Colonic mucosa (tissue), 4 donors: Measurements from ENCODE around the gene ALG9. TPM values are rescaled to one million over a fixed set of nuclear protein-coding genes. Genes with fewer than 3 reads are reported as not detected.

Experiments
- DNase-seq: peaks from one replicate; pipeline ENCODE4 v3.0.0-alpha.2; 2020
- H3K27ac ChIP-seq: fragments of 200-600 bp; one replicate; pipeline ENCODE4 v1.8.0; 2021
- H3K27me3 ChIP-seq: fragments of 200-600 bp; one replicate; pipeline ENCODE4 v1.8.0; 2021
- H3K36me3 ChIP-seq: fragments of 200-600 bp; one replicate; pipeline ENCODE4 v1.8.0; 2021
- H3K4me1 ChIP-seq: fragments of 200-600 bp; one replicate; pipeline ENCODE4 v1.8.0; 2021; ENCODE audit warnings: mild to moderate bottlenecking
- H3K4me3 ChIP-seq: fragments of 200-600 bp; one replicate; pipeline ENCODE4 v1.8.0; 2021
- H3K9ac ChIP-seq, 2 donors: one replicate each; pipeline ENCODE4 v1.7.0; 2013; ENCODE audit warnings: control low read depth in 2 of 2, low read depth in 2 of 2, low read length in 2 of 2
- H3K9me3 ChIP-seq: fragments of 200-600 bp; one replicate; pipeline ENCODE4 v1.8.0; 2021
- CTCF ChIP-seq: fragments of 200-600 bp; IDR thresholded peaks from one replicate; pipeline ENCODE4 v1.8.0; 2022; ENCODE audit warnings: antibody characterized with exemption, mild to moderate bottlenecking
- intact Hi-C: fragments of 100-400 bp; cut with DNase I; formaldehyde crosslinking; loops from one replicate; pipeline ENCODE4 v1.14.1; 2022
- total RNA-seq, 2 donors: library from RNA; stranded (reverse); fragmentation: NEBNext Ultra II Directional in 1 of 2; extraction: Animal tissue kit (Norgen Biotek cat#: 25700) in 1 of 2; gene quantifications; one replicate each; pipeline ENCODE4 v1.2.1, GENCODE V29; 2021
- donor health status: healthy.
- donor health status: DM: no; HTN: no; CAD: no.
- donor health status: DM: no; HTN: no; CAD: no.

Gene ALG9
- total RNA-seq, 2 donors from 2014 or later, result 23.2 to 25.2 TPM

- no peak for DNase-seq
- no peak overlapping the region for H3K9ac ChIP-seq
- no peak overlapping the region for H3K4me3 ChIP-seq
- no peaks in the 10 kb centered on the region for H3K4me1 ChIP-seq
- no peak overlapping the region for H3K27ac ChIP-seq
- no peak for TF ChIP-seq CTCF
- no peaks in the 10 kb centered on the region for H3K36me3 ChIP-seq
- intact Hi-C loops, result no loop called here
- no peaks in the 10 kb centered on the region for H3K27me3 ChIP-seq
- H3K9me3 ChIP-seq, result no peaks in the 10 kb centered on the region
These were observed 100.7 kb downstream of the ALG9 start for GRCh38 chr11:111770581-111771134.

GRCh38 chr11:111766834-111767142 lies 104.6 kb downstream of the ALG9 start:
- H3K4me1 ChIP-seq, result no peaks in the 10 kb centered on the region
- H3K36me3 ChIP-seq, result no peaks in the 10 kb centered on the region
- DNase-seq, result no peak
- H3K27me3 ChIP-seq, result no peaks in the 10 kb centered on the region
- no peaks in the 10 kb centered on the region for H3K9me3 ChIP-seq
- H3K27ac ChIP-seq, result peak overlapping the region; percentile 78
- H3K4me3 ChIP-seq, result peak overlapping the region; percentile 96
- H3K9ac ChIP-seq, result peak overlapping the region; percentile 77 to 93
- intact Hi-C loops, result no loop called here
- no peak for TF ChIP-seq CTCF

- Histone ChIP-seq H3K27ac (peak within 1 kb of the TSS; percentile 78), H3K27me3 (no peaks in the 10 kb centered on the region), H3K4me1 (no peaks in the 10 kb centered on the region), H3K36me3 (no peaks in the 10 kb centered on the region), H3K9ac (peak within 1 kb of the TSS; percentile 93 to 96), H3K4me3 (peak within 1 kb of the TSS; percentile 96), H3K9me3 (no peaks in the 10 kb centered on the region)
- intact Hi-C loops, result no loop called here
- no peak for TF ChIP-seq CTCF
- peak; percentile 87 for DNase-seq
These were observed 105.2 kb downstream of the ALG9 start, which contains the start of gene PPP2R1B for GRCh38 chr11:111765984-111766833. Gene PPP2R1B (minus strand): TSS chr11:111766389. CDS start chr11:111766361, 28 bp downstream.

GRCh38 chr11:111765320-111765983 lies 105.9 kb downstream of the ALG9 start:
- peak overlapping the region; percentile 96 for H3K4me3 ChIP-seq
- H3K9ac ChIP-seq, result peak overlapping the region; percentile 93 to 96
- DNase-seq, result no peak
- no peaks in the 10 kb centered on the region for H3K27me3 ChIP-seq
- no peaks in the 10 kb centered on the region for H3K36me3 ChIP-seq
- TF ChIP-seq CTCF, result no peak
- intact Hi-C loops, result no loop called here
- H3K27ac ChIP-seq, result peak overlapping the region; percentile 78
- no peaks in the 10 kb centered on the region for H3K9me3 ChIP-seq
- H3K4me1 ChIP-seq, result no peaks in the 10 kb centered on the region

- TF ChIP-seq CTCF, result no peak
- Histone ChIP-seq H3K36me3 (no peaks in the 10 kb centered on the region), H3K4me3 (peak overlapping the region; percentile 96), H3K4me1 (no peaks in the 10 kb centered on the region), H3K27ac (no peak overlapping the region), H3K27me3 (no peaks in the 10 kb centered on the region), H3K9me3 (no peaks in the 10 kb centered on the region), H3K9ac (peak overlapping the region in 1 of 2 donors; percentile 93)
- no peak for DNase-seq
- intact Hi-C loops, result no loop called here
These were observed 106.8 kb downstream of the ALG9 start for GRCh38 chr11:111764621-111765020.
